HG03342 (cell line): ENCODE results near the gene TMED8.
"Not testable (repeated sequence)": the region's sequence is repeated elsewhere in the genome, so short reads cannot be mapped to it uniquely, and the experiment has no call there.

Experiments used
- ATAC-seq: cut with Tn5 transposase; IDR thresholded peaks from one replicate; pipeline ENCODE4 v1.9.1; 2021; ENCODE audit warnings: mild to moderate bottlenecking, moderate library complexity; ENCODE audit not compliant: unreplicated experiment

TMED8 gene, protein sequence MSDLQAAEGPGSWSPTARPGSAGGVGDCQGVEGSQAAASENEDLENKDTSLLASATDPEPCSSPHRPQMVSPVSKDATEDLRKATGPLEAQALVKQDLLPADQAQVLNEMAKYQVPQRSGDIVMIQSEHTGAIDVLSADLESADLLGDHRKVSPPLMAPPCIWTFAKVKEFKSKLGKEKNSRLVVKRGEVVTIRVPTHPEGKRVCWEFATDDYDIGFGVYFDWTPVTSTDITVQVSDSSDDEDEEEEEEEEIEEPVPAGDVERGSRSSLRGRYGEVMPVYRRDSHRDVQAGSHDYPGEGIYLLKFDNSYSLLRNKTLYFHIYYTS

DNA sequence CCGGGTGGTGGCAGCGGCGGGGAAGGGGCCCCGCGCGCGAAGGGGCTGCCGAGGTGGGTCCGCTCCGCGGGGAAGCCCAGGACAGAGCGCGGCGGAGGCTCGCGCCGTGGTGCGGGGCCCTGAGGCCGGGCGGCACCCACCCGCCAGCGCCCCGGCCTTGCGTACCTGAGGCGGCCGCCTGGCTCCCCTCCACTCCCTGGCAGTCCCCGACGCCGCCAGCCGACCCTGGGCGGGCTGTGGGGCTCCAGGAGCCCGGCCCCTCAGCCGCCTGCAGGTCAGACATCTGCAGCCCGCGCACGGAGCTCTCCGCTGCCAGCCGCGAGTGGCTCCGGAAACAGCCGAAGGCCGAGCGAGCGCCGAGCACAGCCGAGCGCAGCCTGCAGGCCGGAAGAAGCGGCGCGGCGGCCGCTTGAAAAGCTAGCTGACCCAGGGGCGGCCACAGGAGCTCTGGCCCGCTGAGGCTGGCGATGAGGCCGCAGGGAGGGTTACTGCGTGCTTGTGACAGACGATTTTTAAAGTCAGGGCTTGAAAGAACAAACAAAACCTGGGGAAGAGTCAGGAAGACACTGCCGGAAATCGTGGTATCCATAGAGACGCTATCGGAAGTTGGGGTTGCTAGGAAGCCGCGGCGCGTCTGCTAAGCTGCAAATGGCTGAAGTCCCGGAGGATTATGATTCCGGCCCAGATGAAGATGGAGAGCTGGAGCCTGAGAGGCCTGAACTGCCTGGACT is at the start of gene TMED8, which contains the start of gene SAMD15:
Gene TMED8 (minus strand): TSS at position 324 of the 731 bp plus-strand sequence. CDS start 41 bp downstream, at position 283.
Gene SAMD15 (plus strand): TSS at position 609 of the 731 bp plus-strand sequence. CDS start 40 bp downstream, at position 649.
- ATAC-seq, result peak; percentile 82

DNA sequence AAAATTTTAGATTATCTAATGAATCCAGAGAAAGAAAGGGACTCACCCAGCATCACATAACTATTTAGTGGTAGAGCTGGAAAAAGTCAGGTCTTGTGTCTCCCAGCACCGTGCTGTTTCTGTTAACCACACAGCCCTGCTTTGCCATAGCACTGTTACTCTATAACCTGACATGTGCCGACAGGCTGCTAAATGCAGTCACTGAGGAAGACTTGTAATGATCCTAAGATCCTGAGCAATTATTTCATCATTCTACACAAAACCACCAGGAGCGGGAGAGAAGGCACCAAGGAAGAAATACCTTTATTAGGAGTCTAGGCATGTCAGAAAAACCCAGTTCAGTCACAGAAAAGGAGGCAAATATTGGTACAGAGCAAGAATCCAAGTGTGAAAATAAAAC is 49.5 kb upstream of the TMED8 start:
- ATAC-seq, result no peak

DNA sequence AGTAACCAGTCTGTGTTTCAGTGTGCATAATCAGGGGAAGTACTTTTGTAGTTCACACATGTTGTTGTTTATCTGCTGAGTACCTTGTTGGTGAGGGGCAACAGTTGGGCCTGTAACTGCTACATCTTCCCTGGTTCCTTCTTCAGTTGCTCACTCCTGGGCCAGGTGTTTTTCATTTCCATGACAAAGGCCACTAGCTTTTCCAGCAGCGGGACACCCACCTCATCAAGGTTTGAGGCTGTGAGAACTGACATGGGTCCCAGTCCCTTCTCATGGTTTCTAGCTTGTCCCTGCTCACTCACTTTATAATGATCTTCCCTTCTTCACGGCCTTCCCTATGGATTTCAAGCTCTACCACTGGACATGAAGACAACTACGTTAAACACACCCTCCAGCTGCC is 48.0 kb upstream of the TMED8 start:
- ATAC-seq, result no peak

DNA sequence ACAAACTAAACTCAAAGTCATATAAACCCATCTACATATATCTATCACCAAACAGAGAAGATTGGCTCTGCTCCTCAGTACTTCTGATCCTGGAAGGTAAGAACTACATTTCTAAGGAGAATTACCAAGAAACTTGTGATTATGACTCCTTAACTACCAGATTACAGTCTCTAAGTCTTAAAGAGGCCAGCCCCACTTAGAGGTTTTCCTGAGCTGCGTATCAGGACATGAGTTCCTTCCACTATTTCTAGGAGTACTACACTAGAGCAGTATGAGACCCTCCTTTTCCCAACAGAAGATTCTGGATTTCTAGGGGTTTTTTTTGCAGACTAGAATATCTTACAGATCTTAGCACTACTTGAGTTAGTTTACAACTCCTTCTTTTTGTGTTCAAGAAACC is 46.5 kb upstream of the TMED8 start, which contains the start of gene NOXRED1:
Gene NOXRED1 (minus strand): TSS at position 101 of the 400 bp plus-strand sequence. CDS start 634 bp downstream, outside the sequence.
- no peak for ATAC-seq

DNA sequence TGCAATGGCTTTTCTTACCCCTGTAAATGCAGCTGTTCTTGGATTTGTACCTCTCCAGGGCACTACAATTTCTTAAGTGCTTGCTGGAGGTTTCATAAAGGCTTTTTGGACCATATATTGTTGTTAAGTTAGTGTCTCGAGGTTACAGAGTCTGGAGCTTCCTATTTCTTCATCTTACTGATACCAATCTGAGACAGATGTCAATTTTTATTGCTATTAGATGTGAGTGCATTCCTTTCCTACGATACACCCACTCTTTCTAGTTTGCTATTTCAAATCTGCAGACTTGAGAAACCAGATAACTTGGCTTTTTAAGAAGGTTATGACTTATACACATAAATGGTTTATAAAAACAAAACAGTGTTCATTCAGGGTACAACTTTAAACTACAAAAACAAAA is 44.3 kb upstream of the TMED8 start:
- no peak for ATAC-seq

DNA sequence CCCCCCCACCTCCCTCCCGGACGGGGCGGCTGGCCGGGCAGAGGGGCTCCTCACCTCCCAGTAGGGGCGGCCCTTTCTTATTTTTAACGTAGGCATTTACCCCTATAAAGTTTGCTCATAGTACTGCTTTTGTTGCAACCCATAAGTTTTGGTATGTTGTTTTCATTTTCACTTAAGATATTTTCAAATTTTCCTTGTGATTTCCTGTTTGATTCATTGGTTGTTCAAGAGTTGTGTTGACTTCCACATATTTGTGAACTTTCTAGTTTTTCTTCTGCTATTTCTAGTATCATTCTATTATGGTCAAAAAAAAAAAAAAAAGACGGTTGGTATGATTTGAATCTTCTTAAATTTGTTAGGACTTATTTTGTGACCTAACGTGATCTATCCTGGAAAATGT is 39.9 kb upstream of the TMED8 start:
- no peak for ATAC-seq

DNA sequence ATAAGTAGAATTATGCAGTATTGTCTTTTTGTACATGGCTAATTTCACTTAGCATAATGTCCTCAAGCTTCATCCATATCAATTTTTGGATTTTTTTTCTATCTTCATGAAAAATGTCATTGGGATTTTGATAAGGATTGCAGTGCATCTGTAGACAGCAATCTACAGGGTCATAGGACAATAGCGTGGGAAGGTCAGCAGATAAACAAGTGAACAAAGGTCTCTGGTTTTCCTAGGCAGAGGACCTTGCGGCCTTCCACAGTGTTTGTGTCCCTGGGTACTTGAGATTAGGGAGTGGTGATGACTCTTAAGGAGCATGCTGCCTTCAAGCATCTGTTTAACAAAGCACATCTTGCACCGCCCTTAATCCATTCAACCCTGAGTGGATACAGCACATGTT is 39.2 kb upstream of the TMED8 start:
- not testable (repeated sequence) for ATAC-seq

DNA sequence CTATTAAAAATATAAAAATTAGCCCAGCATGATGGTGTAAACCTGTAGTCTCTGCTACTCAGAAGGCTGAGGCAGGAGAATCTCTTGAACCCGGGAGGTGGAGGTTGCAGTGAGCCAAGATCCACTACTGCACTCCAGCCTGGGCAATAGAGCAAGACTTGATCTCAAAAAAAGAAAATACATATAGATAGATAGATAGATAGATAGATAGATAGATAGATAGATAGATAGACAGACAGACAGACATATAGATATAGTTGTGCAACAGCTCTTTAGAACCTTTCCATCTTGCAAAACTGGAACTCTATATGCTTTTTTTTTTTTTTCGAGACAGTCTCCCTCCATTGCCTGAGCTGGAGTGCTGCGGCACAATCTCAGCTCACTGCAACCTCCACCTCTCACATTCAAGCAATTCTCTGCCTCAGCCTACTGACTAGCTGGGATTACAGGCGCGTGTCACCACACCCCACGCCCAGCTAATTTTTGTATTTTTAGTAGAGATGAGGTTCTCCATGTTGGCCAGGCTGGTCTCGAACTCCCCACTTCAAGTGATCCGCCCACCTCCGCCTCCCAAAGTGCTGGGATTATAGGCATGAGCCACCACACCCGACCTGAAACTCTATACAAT is 38.6 kb upstream of the TMED8 start:
- ATAC-seq, result not testable (repeated sequence)

DNA sequence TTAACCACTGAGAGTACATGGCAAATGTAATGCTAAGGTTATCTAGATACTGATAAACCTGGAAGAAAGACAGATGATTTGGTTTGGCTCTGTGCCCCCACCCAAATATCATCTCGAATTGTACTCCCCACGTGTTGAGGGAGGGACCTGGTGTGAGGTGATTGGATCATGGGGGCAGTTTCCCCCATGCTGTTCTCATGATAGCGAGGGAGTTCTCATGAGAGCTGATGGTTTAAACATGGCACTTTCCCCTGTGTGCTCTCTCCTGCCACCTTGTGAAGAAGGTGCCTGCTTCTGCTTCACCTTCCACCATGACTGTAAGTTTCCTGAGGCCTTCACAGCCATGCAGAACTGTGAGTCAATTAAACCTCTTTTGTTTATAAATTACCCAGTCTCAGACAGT is 32.2 kb upstream of the TMED8 start:
- ATAC-seq, result no peak

DNA sequence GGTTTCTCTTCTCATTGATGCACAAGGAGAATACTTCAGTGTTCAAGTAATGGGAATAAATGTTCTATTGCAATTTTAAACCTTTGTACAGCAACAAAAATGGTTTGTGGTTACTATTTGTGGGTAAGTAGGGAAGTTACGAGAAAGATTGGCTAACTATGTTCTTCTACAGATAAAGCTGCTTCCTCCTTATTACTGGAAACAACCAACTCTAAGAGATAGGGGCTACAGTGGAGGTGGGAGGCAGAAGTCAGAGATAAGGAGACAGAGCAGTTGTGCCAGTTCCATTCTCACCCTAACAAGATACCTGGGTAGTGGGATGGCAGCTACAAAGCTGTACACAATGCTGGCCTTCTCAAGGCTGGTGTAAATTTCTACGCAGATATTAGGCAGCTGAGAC is 30.3 kb upstream of the TMED8 start:
- ATAC-seq, result no peak

DNA sequence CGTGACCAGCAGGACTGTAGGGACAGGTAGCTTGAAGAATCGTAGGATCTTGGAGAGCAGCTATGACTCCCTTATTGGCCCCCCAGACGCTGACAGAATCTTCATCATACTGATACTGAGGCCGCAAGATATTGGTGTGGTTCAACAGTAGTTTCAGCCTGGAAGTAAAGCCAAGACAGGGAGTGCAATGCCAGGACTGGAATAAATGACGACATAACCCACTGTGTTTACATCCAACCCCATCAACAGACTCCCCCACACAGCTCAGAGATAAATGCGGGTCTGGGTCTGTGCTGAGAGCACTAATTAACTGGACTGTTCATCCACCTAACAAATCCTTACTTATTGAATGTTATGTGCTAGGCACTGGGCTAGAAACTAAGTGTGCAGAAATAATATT is 29.8 kb upstream of the TMED8 start:
- ATAC-seq, result no peak

DNA sequence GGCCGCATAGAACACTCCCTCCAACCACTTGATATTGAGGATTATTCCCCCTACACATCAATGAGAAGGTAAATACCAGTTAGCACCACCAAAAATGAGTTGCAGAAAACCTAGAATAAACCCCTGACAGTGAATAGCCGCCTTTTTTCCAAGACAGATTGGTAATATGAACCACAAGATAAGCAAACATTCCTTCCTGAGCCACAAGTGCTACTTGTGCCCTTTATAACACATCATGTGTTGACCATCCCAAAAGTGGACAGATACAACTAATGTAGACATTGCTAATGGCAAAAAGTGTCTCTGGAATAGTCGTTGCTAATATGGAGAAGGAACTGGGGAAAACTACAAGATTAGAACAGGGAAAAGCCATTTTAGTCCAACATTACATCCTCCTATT is 29.2 kb upstream of the TMED8 start:
- no peak for ATAC-seq

DNA sequence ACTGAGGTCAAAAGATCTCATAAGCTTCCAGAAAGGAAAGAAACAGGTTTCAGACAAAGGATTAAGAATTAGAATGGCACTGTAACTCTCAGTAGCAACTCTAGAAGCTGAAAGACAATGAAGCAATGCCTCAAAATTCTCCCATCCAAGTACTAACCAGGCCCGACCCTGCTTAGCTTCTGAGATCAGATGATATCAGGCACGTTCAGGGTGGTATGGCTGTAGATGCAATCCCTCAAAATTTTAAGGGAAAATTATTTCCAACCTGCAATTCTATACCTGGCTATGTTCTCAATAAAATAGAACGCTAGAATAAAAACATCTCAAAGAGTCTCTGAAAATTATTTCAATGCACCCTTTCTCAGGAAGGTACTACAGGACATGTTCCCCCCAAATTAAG is 26.9 kb upstream of the TMED8 start:
- ATAC-seq, result no peak

DNA sequence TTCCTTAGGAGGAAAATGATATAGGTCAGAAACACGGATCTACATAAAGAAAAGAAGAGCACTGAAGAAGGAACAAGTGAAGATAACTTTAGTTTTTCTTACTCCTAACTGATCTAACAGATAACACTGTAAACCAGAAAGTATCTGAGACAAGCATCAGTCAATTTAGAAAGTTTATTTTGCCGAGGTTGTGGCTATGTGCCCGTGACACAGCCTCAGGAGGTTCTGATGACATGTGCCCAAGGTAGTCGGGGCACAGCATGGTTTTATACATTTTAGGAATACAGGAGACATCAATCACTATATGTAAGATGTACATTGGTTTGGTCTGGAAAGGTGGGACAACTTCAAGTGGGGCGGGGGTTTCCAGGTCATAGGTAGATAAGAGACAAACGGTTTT is 23.3 kb upstream of the TMED8 start:
- ATAC-seq, result no peak

DNA sequence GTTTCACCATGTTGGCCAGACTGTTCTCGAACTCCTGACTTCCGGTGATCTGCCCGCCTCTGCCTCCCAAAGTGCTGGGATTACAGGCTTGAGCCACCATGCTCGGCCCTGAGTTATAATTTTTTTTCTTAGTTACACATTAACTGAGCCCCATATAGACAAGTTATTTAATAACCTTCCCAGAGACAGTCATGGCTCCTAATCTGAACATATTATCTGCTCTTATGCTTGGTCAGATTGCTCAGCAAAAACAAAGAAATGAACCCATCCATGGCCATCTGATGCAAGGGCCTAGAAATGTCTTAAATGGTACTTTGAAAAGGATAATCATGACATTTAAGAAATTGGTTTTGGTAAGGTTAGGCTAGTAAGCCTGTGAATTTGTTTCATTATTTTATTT is 13.3 kb upstream of the TMED8 start:
- no peak for ATAC-seq

DNA sequence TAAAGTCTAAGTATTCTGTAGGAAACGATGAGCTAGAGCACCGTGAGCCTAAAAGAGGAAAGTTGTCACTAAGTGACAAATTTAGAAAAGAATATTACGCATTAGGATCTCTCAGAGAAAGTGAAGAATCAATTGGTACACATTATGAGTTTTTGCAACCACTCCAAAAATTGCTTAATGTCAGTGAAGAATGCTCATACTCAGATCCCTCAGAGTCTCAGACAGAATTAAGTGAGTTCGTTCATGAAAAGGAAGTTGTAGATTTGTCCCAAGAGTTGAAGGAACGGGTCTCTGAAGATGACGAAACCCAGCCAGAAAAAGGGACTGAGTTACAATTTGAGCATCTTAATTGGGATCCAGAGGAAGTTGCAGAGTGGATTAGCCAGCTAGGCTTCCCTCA is 1.8 kb upstream of the TMED8 start:
- ATAC-seq, result no peak

DNA sequence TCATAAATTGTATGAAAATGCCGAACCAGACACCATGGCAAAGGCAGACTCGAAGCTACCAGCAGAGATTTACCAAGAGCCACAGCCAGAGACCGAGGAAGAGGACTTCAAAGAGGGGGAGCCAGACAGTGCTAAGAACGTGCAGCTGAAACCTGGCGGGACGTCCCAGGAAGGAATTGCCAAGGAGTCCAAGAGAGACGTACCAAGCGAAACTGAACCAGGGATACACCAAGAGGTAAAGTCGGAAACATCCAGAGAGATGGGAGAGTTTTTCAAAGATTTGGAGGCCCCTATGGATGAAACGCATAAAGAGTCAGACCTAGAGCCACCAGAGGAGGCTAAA is 579 bp upstream of the TMED8 start:
- peak; percentile 2 for ATAC-seq

DNA sequence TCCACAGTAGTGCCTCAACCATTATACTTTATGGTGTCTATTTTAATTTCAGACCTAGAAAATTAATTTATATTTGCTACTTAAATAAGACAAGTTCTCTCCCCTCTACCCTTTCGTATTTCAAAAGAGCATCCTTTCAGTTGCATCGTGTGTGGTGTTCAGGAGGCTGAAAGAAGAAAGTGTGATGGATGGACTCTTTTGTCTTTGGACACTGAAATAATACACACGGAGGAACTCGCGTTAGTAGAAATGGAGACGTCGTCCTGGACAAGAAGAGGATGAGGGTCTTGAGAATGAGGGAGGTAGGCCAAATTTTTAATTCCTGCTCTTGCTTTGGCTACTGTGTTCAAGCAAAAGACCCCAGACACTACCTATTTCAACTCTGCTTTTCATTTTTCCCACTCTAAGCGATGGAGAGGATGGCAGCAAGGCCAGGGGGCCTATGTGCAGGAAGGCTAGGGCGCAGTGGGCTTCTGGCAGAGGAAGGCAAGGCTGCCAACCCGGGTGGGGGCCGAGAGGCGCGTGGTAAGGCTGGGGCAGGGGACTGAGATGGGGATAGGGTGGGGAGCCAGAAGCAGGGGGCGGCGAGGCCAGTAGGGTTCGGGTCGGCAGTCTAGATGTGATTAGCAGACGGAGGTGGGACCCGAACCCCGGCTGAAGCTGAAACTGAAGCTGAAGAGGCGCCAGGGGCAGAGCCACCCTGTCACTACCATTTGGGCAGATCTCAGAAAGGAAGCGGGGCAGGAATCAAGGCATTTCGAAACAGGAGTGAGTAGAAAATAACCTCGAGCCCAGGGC is 722 bp downstream of the TMED8 start:
- peak; percentile 16 for ATAC-seq

DNA sequence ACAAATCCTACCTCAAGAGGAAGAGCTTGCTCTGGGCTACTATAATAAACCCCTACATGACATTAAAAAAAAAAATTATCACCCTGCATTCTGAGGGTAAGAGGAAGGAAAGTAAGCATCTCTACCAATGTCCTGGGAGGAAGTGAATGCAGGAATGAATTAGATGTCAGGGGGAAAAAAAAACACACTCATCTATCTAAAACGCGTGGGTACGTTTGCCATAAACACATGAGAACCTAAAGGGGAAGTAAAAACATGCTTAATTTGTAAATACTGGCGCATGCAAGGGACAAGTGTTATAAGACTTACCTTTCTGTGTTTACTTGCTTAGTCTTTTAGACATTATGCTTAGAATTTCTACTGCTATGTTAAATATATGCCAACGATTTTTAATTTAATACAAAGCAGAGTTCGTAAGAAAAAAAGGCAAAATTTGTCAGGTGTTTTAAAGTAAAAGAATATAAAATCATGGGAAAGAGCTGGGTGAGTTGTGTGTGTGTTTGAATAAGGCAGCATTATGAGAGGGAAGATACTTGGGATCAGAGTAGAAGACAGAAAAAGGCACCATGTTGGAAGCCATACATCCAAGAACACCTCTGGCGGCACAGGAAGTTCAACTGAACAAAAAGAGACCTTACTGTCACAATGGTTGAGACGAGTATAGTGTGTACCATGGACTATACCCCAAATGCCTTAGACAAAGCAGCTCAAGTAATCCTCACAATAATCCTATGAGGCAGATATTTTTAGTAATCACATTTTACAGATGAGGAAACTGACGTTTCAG is 1.5 kb downstream of the TMED8 start:
- no peak for ATAC-seq

DNA sequence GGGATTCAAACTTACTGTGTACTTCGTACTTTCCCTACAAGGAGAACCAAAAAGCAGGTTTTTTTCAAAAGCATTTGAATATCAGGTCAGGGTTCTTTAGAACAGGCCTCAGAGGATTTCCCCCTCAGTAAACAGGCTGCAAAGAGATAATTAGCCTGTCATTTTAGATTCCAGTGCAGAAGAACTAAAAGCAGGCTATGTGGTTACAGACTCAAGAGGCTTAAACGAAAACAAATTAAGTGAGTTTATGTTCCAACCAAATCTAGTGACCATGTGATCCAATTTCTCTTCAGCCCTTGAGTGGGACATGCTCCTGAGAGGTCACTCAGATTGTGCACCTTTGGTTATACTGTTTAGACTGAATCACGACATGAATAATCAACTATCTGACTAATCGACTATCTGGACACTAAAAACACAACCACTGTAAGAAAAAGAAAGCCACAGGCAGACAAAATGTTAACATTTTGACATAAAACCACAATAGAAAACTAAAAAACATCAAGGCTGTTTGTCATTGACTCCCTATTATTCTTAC is 4.5 kb downstream of the TMED8 start:
- ATAC-seq, result no peak
